Measurements from ENCODE around the gene GTF2IRD1. TPM values are rescaled to one million over a fixed set of nuclear protein-coding genes. Genes with fewer than 3 reads are reported as not detected.

GTF2IRD1 gene
- total RNA-seq, 4 donors from 2014 or later = 3.9 to 18.1 (median 11.0) TPM

GRCh38 chr7:74511345-74511744 lies 57.6 kb downstream of the GTF2IRD1 start:
- no peak for TF ChIP-seq CTCF (IDR thresholded peaks at IDR 0.05)
- DNase-seq (ENCODE audit: low spot score) (no peak), ATAC-seq (ENCODE audit: low FRiP score) (no peak)

GRCh38 chr7:74512762-74513161 lies 59.1 kb downstream of the GTF2IRD1 start:
- no peak for ATAC-seq (ENCODE audit: low FRiP score)
- DNase-seq (ENCODE audit: low spot score) = no peak
- TF ChIP-seq CTCF (IDR thresholded peaks at IDR 0.05) = no peak

DNA sequence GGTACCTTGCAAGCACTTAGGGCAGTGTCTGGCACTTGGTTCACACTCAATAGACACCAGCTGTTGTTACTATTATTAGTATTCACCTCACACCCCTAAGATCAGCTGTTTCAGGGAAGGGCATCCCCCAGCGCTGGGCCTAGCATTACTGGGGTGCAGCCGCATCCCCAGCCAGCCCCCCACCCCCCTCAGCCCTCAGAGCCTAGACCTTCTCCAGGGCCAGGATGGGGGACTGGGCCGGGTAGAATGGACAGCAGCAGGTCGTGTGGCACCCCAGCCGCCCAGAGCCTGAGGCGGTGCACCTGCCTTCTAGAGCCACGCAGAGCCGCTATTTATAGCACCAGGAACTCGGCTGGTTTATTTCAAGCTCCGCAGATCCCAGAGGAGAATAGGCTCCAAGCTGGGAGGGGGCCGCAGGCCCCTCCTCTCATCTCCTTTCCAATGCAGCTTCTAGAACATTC lies 60.5 kb downstream of the GTF2IRD1 start:
- no peak for TF ChIP-seq CTCF (IDR thresholded peaks at IDR 0.05)
- no peak for DNase-seq (ENCODE audit: low spot score)
- no peak for ATAC-seq (ENCODE audit: low FRiP score)

GRCh38 chr7:74515276-74515675 lies 61.6 kb downstream of the GTF2IRD1 start:
- DNase-seq (ENCODE audit: low spot score) (no peak), ATAC-seq (ENCODE audit: low FRiP score) (no peak)
- no peak for TF ChIP-seq CTCF (IDR thresholded peaks at IDR 0.05)

GRCh38 chr7:74516214-74516613 lies 62.5 kb downstream of the GTF2IRD1 start:
- DNase-seq (ENCODE audit: low spot score) (no peak), ATAC-seq (ENCODE audit: low FRiP score) (no peak)
- no peak for TF ChIP-seq CTCF (IDR thresholded peaks at IDR 0.05)

DNA sequence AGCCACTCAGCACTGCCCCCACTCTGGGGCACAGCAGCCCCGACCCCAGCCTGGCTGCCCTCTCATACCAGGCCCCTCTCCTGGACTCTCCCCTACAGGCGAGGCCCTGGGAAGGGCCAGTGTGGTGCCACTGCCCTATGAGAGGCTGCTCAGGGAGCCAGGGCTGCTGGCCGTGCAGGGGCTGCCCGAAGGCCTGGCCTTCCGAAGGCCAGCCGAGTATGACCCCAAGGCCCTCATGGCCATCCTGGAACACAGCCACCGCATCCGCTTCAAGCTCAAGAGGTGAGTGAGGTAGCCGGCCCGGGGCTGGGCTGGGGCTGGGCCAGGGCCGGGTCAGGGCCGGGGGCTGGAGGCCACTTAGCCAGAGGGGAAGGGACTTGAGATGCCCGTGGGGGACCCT lies 64.3 kb downstream of the GTF2IRD1 start:
- no peak for TF ChIP-seq CTCF (IDR thresholded peaks at IDR 0.05)
- no peak for DNase-seq (ENCODE audit: low spot score)
- ATAC-seq (ENCODE audit: low FRiP score) = no peak

- ATAC-seq (ENCODE audit: low FRiP score) (no peak), DNase-seq (ENCODE audit: low spot score) (no peak)
- no peak for TF ChIP-seq CTCF (IDR thresholded peaks at IDR 0.05)
These were observed 64.9 kb downstream of the GTF2IRD1 start for GRCh38 chr7:74518654-74519053.
